Activated B cell treated with CpG ODN at 0.5 μM for 24 hours (primary cell): ENCODE results near the gene DRC7. TPM values are rescaled to one million over a fixed set of nuclear protein-coding genes. Genes with fewer than 3 reads are reported as not detected.

Experiments used
- ATAC-seq: fragments of 200-7000 bp; cut with Tn5 transposase; one replicate; pipeline ENCODE4 v1.10.0; 2021; ENCODE audit warnings: low read depth, mild to moderate bottlenecking, moderate library complexity
- CTCF ChIA-PET: fragments of 350-600 bp; sonication (Branson Sonifier 250); formaldehyde crosslinking; loops from one replicate; lab custom pipeline; 2021; ENCODE audit warnings: antibody characterized with exemption; lab: Charles Lee
- POLR2A ChIA-PET: fragments of 350-600 bp; sonication (Branson Sonifier 250); formaldehyde crosslinking; loops from one replicate; lab custom pipeline; 2021; ENCODE audit warnings: antibody characterized with exemption; lab: Charles Lee
- DNase-seq: peaks from one replicate; pipeline ENCODE4 v3.0.0; 2022
- H3K27ac Mint-ChIP-seq: one replicate; pipeline ENCODE4 v1.8.0; 2020; ENCODE audit warnings: mixed read lengths
- H3K27me3 Mint-ChIP-seq: one replicate; pipeline ENCODE4 v1.8.0; 2021; ENCODE audit warnings: mixed read lengths
- H3K36me3 Mint-ChIP-seq: one replicate; pipeline ENCODE4 v1.8.0; 2021; ENCODE audit warnings: low read depth, mixed read lengths
- H3K4me1 Mint-ChIP-seq: one replicate; pipeline ENCODE4 v1.8.0; 2021; ENCODE audit warnings: mixed read lengths
- H3K4me3 Mint-ChIP-seq: one replicate; pipeline ENCODE4 v1.8.0; 2020; ENCODE audit warnings: mild to moderate bottlenecking, mixed read lengths
- H3K9me3 Mint-ChIP-seq: one replicate; pipeline ENCODE4 v1.8.0; 2020; ENCODE audit warnings: mixed read lengths
- CTCF ChIP-seq: fragments of 200-600 bp; IDR thresholded peaks from one replicate; pipeline ENCODE4 v1.8.0; 2022; ENCODE audit warnings: antibody characterized with exemption, mild to moderate bottlenecking
- intact Hi-C: fragments of 100-400 bp; cut with micrococcal nuclease; formaldehyde crosslinking; loops from one replicate; pipeline ENCODE4 v1.15.1; 2024
- total RNA-seq: library from RNA; stranded (reverse); gene quantifications from 2 replicates; pipeline ENCODE4 v1.2.3, GENCODE V29; 2022

The DRC7 gene
- total RNA-seq, 1 donor from 2014 or later, result not detected

GRCh38 chr16:57724531-57724930, 29.9 kb downstream of the DRC7 start:
- Mint-ChIP-seq H3K27me3 (no peaks in the 10 kb centered on the region), H3K9me3 (no peaks in the 10 kb centered on the region), H3K36me3 (no peaks in the 10 kb centered on the region), H3K4me1 (peaks cover 8% of the 10 kb centered on the region), H3K27ac (no peak overlapping the region), H3K4me3 (no peak overlapping the region)
- ATAC-seq (no peak), DNase-seq (no peak)
- CTCF ChIA-PET, result no interaction called here
- intact Hi-C loops, result no loop called here
- TF ChIP-seq CTCF, result no peak
- POLR2A ChIA-PET, result no interaction called here

GRCh38 chr16:57725151-57725550, 30.5 kb downstream of the DRC7 start:
- ATAC-seq (peak; percentile 10), DNase-seq (no peak)
- no peaks in the 10 kb centered on the region for H3K9me3 Mint-ChIP-seq
- no peak overlapping the region for H3K27ac Mint-ChIP-seq
- H3K36me3 Mint-ChIP-seq, result no peaks in the 10 kb centered on the region
- H3K4me3 Mint-ChIP-seq, result no peak overlapping the region
- ChIA-PET CTCF (no interaction called here), POLR2A (no interaction called here)
- peaks cover 8% of the 10 kb centered on the region for H3K4me1 Mint-ChIP-seq
- intact Hi-C loops, result no loop called here
- no peaks in the 10 kb centered on the region for H3K27me3 Mint-ChIP-seq
- TF ChIP-seq CTCF, result no peak

GRCh38 chr16:57725554-57725953, 30.9 kb downstream of the DRC7 start:
- no peaks in the 10 kb centered on the region for H3K27me3 Mint-ChIP-seq
- POLR2A ChIA-PET, result no interaction called here
- no peak for ATAC-seq
- no peaks in the 10 kb centered on the region for H3K36me3 Mint-ChIP-seq
- CTCF ChIA-PET, result interaction anchor here (1.0 kb wide), 1 partner anchor 149 kb away, joined by 3 read pairs; no protein-coding TSS in a partner anchor
- H3K4me1 Mint-ChIP-seq, result peaks cover 8% of the 10 kb centered on the region
- no peaks in the 10 kb centered on the region for H3K9me3 Mint-ChIP-seq
- H3K27ac Mint-ChIP-seq, result no peak overlapping the region
- intact Hi-C loops, result no loop called here
- DNase-seq, result no peak
- no peak overlapping the region for H3K4me3 Mint-ChIP-seq
- no peak for TF ChIP-seq CTCF

GRCh38 chr16:57725976-57726375, 31.4 kb downstream of the DRC7 start:
- TF ChIP-seq CTCF, result no peak
- H3K36me3 Mint-ChIP-seq, result no peaks in the 10 kb centered on the region
- H3K4me3 Mint-ChIP-seq, result no peak overlapping the region
- intact Hi-C loops, result no loop called here
- H3K27ac Mint-ChIP-seq, result no peak overlapping the region
- ATAC-seq (no peak), DNase-seq (no peak)
- H3K4me1 Mint-ChIP-seq, result peaks cover 8% of the 10 kb centered on the region
- H3K27me3 Mint-ChIP-seq, result no peaks in the 10 kb centered on the region
- H3K9me3 Mint-ChIP-seq, result no peaks in the 10 kb centered on the region
- ChIA-PET CTCF (interaction anchor here (1.0 kb wide), 1 partner anchor 149 kb away, joined by 3 read pairs; no protein-coding TSS in a partner anchor), POLR2A (no interaction called here)

GRCh38 chr16:57726433-57726947, 31.9 kb downstream of the DRC7 start:
- intact Hi-C loops, result no loop called here
- H3K4me3 Mint-ChIP-seq, result no peak overlapping the region
- ATAC-seq, result no peak
- H3K36me3 Mint-ChIP-seq, result no peaks in the 10 kb centered on the region
- no peak overlapping the region for H3K27ac Mint-ChIP-seq
- DNase-seq, result no peak
- no peaks in the 10 kb centered on the region for H3K27me3 Mint-ChIP-seq
- no peak for TF ChIP-seq CTCF
- POLR2A ChIA-PET, result no interaction called here
- peaks cover 8% of the 10 kb centered on the region for H3K4me1 Mint-ChIP-seq
- no peaks in the 10 kb centered on the region for H3K9me3 Mint-ChIP-seq
- CTCF ChIA-PET, result interaction anchor here (1.0 kb wide), 1 partner anchor 150 kb away, joined by 3 read pairs; no protein-coding TSS in a partner anchor
